SU-DHL-6 (cell line): Measurements from ENCODE around the gene RAB4B.

Experiments used
- H2AFZ ChIP-seq: fragments of 200-600 bp; sonication (generic); 2 replicates; pipeline ENCODE4 v1.6.1; 2014; ENCODE audit warnings: low read depth, mild to moderate bottlenecking, moderate library complexity, mixed read lengths, antibody characterized with exemption, low read length; ENCODE audit not compliant: severe bottlenecking
- H3F3A ChIP-seq: fragments of 200-600 bp; shearing (Covaris generic); 2 replicates; pipeline ENCODE4 v1.6.0; 2016; ENCODE audit warnings: antibody characterized with exemption, mild to moderate bottlenecking; ENCODE audit not compliant: insufficient read depth
- H3K27ac ChIP-seq: fragments of 200-600 bp; sonication (generic); 2 replicates; pipeline ENCODE4 v1.5.1; 2016; ENCODE audit warnings: low read depth, mild to moderate bottlenecking, low read length, moderate library complexity, mixed read lengths
- H3K27me3 ChIP-seq: fragments of 200-600 bp; sonication (generic), shearing (Covaris generic); 2 replicates; pipeline ENCODE4 v1.6.0; 2014; ENCODE audit warnings: mild to moderate bottlenecking, low read length
- H3K36me3 ChIP-seq: fragments of 200-600 bp; sonication (generic); 2 replicates; pipeline ENCODE4 v1.6.1; 2014; ENCODE audit warnings: mild to moderate bottlenecking, low read length, mixed read lengths
- H3K4me2 ChIP-seq: fragments of 300-600, 200-600 bp; shearing (Covaris generic), sonication (generic); 2 replicates; pipeline ENCODE4 v1.6.0; 2014; ENCODE audit warnings: low read length, low read depth, mild to moderate bottlenecking; ENCODE audit not compliant: poor library complexity, severe bottlenecking
- H3K4me3 ChIP-seq: fragments of 200-600 bp; sonication (generic); 2 replicates; pipeline ENCODE4 v1.5.1; 2014; ENCODE audit warnings: antibody characterized with exemption, low read length, mild to moderate bottlenecking, mixed read lengths; ENCODE audit not compliant: insufficient read depth, poor library complexity, severe bottlenecking
- H3K79me2 ChIP-seq: fragments of 200-600 bp; sonication (generic); 2 replicates; pipeline ENCODE4 v1.6.1; 2014; ENCODE audit warnings: mild to moderate bottlenecking, low read length, moderate library complexity; ENCODE audit not compliant: insufficient read depth
- H3K9ac ChIP-seq: fragments of 200-600 bp; sonication (generic); 2 replicates; pipeline ENCODE4 v1.7.0; 2014; ENCODE audit warnings: mild to moderate bottlenecking, low read length
- H3K9me2 ChIP-seq: fragments of 200-600 bp; sonication (generic); replicated peaks from 2 replicates; pipeline ENCODE4 v1.6.1; 2014; ENCODE audit warnings: low read length; ENCODE audit not compliant: insufficient read depth
- H3K9me3 ChIP-seq: fragments of 200-600 bp; sonication (generic); 2 replicates; pipeline ENCODE4 v1.6.1; 2014; ENCODE audit warnings: low read length, mixed read lengths; ENCODE audit not compliant: insufficient read depth
- H4K20me1 ChIP-seq: fragments of 200-600 bp; sonication (generic); 2 replicates; pipeline ENCODE4 v1.6.1; 2014; ENCODE audit warnings: low read depth, mild to moderate bottlenecking, antibody characterized with exemption, low read length, moderate library complexity, mixed read lengths
- EZH2phosphoT487 ChIP-seq: fragments of 200-600 bp; sonication (generic), shearing (Covaris generic); conservative IDR thresholded peaks from 2 replicates; pipeline ENCODE4 v1.6.1; 2018; ENCODE audit warnings: mild to moderate bottlenecking, antibody characterized with exemption, low read length, moderate library complexity, mixed read lengths
- TF ChIP-seq, protein P1 (sequence below): fragments of 200-600 bp; sonication (generic); IDR thresholded peaks from one replicate; pipeline ENCODE4 v1.5.1; 2017; ENCODE audit warnings: antibody characterized with exemption, mild to moderate bottlenecking, low read length, moderate library complexity; ENCODE audit not compliant: insufficient read depth, poor library complexity, severe bottlenecking

Gene RAB4B

DNA sequence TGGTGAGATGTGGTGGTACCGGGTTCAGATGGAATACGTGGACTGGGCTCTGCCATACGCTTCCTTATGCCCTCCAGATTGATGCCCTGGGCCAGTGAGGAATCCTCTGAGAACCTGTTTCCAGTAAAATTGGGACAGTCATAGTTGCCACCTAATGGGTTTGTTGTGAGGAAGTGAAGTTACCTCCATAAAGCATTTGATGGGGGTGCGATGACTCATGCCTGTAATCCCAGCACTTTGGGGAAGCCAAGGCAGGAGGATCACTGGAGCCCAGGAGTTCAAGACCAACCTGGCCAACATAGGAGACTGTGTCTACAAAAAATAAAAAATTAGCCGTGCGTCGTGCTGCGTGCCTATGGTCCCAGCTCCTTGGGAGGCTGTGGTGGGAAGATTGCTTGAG lies 22.3 kb upstream of the RAB4B start:
- H3F3A ChIP-seq = no peaks in the 10 kb centered on the region
- H3K36me3 ChIP-seq = peaks cover 24% of the 10 kb centered on the region
- no peak overlapping the region for H3K4me3 ChIP-seq
- H3K9me2 ChIP-seq = no peaks in the 10 kb centered on the region
- no peak overlapping the region for H3K9ac ChIP-seq
- no peak overlapping the region for H3K27ac ChIP-seq
- no peaks in the 10 kb centered on the region for H3K27me3 ChIP-seq
- peaks cover 86% of the 10 kb centered on the region for H3K79me2 ChIP-seq
- no peak overlapping the region for H2AFZ ChIP-seq
- no peak overlapping the region for H3K4me2 ChIP-seq
- no peaks in the 10 kb centered on the region for H3K9me3 ChIP-seq
- H4K20me1 ChIP-seq = peaks cover 25% of the 10 kb centered on the region
- TF ChIP-seq EZH2phosphoT487 = no peak
- TF ChIP-seq, protein P1, sequence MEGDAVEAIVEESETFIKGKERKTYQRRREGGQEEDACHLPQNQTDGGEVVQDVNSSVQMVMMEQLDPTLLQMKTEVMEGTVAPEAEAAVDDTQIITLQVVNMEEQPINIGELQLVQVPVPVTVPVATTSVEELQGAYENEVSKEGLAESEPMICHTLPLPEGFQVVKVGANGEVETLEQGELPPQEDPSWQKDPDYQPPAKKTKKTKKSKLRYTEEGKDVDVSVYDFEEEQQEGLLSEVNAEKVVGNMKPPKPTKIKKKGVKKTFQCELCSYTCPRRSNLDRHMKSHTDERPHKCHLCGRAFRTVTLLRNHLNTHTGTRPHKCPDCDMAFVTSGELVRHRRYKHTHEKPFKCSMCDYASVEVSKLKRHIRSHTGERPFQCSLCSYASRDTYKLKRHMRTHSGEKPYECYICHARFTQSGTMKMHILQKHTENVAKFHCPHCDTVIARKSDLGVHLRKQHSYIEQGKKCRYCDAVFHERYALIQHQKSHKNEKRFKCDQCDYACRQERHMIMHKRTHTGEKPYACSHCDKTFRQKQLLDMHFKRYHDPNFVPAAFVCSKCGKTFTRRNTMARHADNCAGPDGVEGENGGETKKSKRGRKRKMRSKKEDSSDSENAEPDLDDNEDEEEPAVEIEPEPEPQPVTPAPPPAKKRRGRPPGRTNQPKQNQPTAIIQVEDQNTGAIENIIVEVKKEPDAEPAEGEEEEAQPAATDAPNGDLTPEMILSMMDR = no peak

GRCh38 chr19:40756502-40757110 lies 21.4 kb upstream of the RAB4B start:
- Histone ChIP-seq H3K36me3 (peaks cover 30% of the 10 kb centered on the region), H3F3A (no peaks in the 10 kb centered on the region), H3K9me2 (no peaks in the 10 kb centered on the region), H4K20me1 (peaks cover 26% of the 10 kb centered on the region), H3K27ac (no peak overlapping the region), H3K4me2 (no peak overlapping the region), H3K27me3 (no peaks in the 10 kb centered on the region), H3K79me2 (peaks cover 84% of the 10 kb centered on the region), H3K4me3 (no peak overlapping the region), H3K9me3 (no peaks in the 10 kb centered on the region), H3K9ac (no peak overlapping the region), H2AFZ (no peak overlapping the region)
- TF ChIP-seq, protein P1 = no peak
- TF ChIP-seq EZH2phosphoT487 = no peak

- H3K36me3 ChIP-seq = peaks cover 39% of the 10 kb centered on the region
- H3K4me2 ChIP-seq = no peak overlapping the region
- TF ChIP-seq EZH2phosphoT487 = no peak
- TF ChIP-seq, protein P1 = no peak
- H3K27ac ChIP-seq = no peak overlapping the region
- H3F3A ChIP-seq = no peaks in the 10 kb centered on the region
- H3K9ac ChIP-seq = no peak overlapping the region
- H3K4me3 ChIP-seq = no peak overlapping the region
- H3K27me3 ChIP-seq = no peaks in the 10 kb centered on the region
- H3K9me2 ChIP-seq = no peaks in the 10 kb centered on the region
- H3K79me2 ChIP-seq = peaks cover 70% of the 10 kb centered on the region
- H2AFZ ChIP-seq = no peak overlapping the region
- no peaks in the 10 kb centered on the region for H3K9me3 ChIP-seq
- H4K20me1 ChIP-seq = peaks cover 32% of the 10 kb centered on the region
Measured at GRCh38 chr19:40758491-40758890, 19.6 kb upstream of the RAB4B start.
